ENCODE results near the gene IFTAP. TPM values are rescaled to one million over a fixed set of nuclear protein-coding genes. Genes with fewer than 3 reads are reported as not detected.

IFTAP gene
- total and polyA plus RNA-seq, 2 of the 13 experiments (the other 11 are each of a cell fraction or from before 2014, with no cell fraction given) = 11.3 to 29.4 TPM

GRCh38 chr11:36689442-36689841 is 95.1 kb downstream of the IFTAP start:
- Histone ChIP-seq H3K4me3 (replicated peaks in 1 of 3; ENCODE audit: insufficient read depth in 1 of 3, low read depth in 2 of 3, low read length in 3 of 3) (no peak overlapping the region), H4K20me1 (ENCODE audit: insufficient read depth, low read length) (no peaks in the 10 kb centered on the region), H3K79me2 (ENCODE audit: insufficient read depth, low read length) (no peaks in the 10 kb centered on the region), H3K36me3 (replicated peaks in 1 of 2; ENCODE audit: control insufficient read depth in 1 of 2, insufficient read depth in 2 of 2, low read length in 2 of 2) (no peaks in the 10 kb centered on the region), H3K4me1 (ENCODE audit: insufficient read depth, low read length) (no peaks in the 10 kb centered on the region), H2AFZ (ENCODE audit: low read length) (no peak overlapping the region), H3K9ac (ENCODE audit: insufficient read depth, low read depth, low read length) (no peak overlapping the region), H3K27ac (ENCODE audit: extremely low read length, insufficient read depth, low read length) (no peak overlapping the region), H3K4me2 (ENCODE audit: low read depth, low read length) (no peak overlapping the region), H3K9me3 (ENCODE audit: low read length) (no peaks in the 10 kb centered on the region), H3K27me3 (ENCODE audit: control insufficient read depth in 1 of 2, insufficient read depth in 2 of 2, low read length in 2 of 2) (no peaks in the 10 kb centered on the region; a peak in 1 of 5 replicates)
- CTCF ChIA-PET (ENCODE audit: low intra/inter-chr PET ratio, low total read pairs) = no interaction called here
- ATAC-seq (no peak), DNase-seq (ENCODE audit: low spot score) (no peak), FAIRE-seq (no peak)
- in situ Hi-C loops (cut with HindIII; ENCODE audit: extremely low pct_ligation_motif_present, low pct_unique_long_range_greater_than_20kb) = no loop called here
- intact Hi-C loops (cut with micrococcal nuclease; ENCODE audit: unreplicated experiment) = no loop called here
- TF ChIP-seq RAD51 (IDR thresholded peaks at IDR 0.05; ENCODE audit: borderline replicate concordance) (no peak), NR2C2 (CRISPR knock-in tag; IDR thresholded peaks at IDR 0.05; ENCODE audit: borderline replicate concordance) (no peak), AGO2 (optimal IDR thresholded peaks at IDR 0.05; ENCODE audit: low read depth, low read length) (no peak), ZHX1 (CRISPR knock-in tag; IDR thresholded peaks at IDR 0.05; ENCODE audit: low read depth) (no peak)
- POLR2A ChIA-PET = no interaction called here
- 1% methylated on average over 4 of the region's 4 CpGs for WGBS (ENCODE audit: low lambda C conversion rate)
- BruUV-seq (replicated peaks) = no TSS peak

GRCh38 chr11:36692704-36693103 is 98.4 kb downstream of the IFTAP start:
- H3K4me1 ChIP-seq (ENCODE audit: insufficient read depth, low read length) = no peaks in the 10 kb centered on the region
- H3K27ac ChIP-seq (ENCODE audit: extremely low read length, insufficient read depth, low read length) = no peak overlapping the region
- H3K9me3 ChIP-seq (ENCODE audit: low read length) = no peaks in the 10 kb centered on the region
- H3K36me3 ChIP-seq (replicated peaks in 1 of 2; ENCODE audit: control insufficient read depth in 1 of 2, insufficient read depth in 2 of 2, low read length in 2 of 2) = no peaks in the 10 kb centered on the region
- ChIA-PET POLR2A (no interaction called here), CTCF (ENCODE audit: low intra/inter-chr PET ratio, low total read pairs) (no interaction called here)
- H3K9ac ChIP-seq (ENCODE audit: insufficient read depth, low read depth, low read length) = no peak overlapping the region
- H3K79me2 ChIP-seq (ENCODE audit: insufficient read depth, low read length) = no peaks in the 10 kb centered on the region
- no peak for ATAC-seq
- H3K4me3 ChIP-seq (replicated peaks in 1 of 3; ENCODE audit: insufficient read depth in 1 of 3, low read depth in 2 of 3, low read length in 3 of 3) = no peak overlapping the region
- BruUV-seq (replicated peaks) = no TSS peak
- intact Hi-C loops (cut with micrococcal nuclease; ENCODE audit: unreplicated experiment) (no loop called here), in situ Hi-C loops (cut with HindIII; ENCODE audit: extremely low pct_ligation_motif_present, low pct_unique_long_range_greater_than_20kb) (loop anchor here (10.0 kb wide), 1 partner anchor 58 kb away; no protein-coding TSS in a partner anchor)
- no peak for FAIRE-seq
- DNase-seq (ENCODE audit: low spot score) = no peak
- H2AFZ ChIP-seq (ENCODE audit: low read length) = no peak overlapping the region
- H3K27me3 ChIP-seq (ENCODE audit: control insufficient read depth in 1 of 2, insufficient read depth in 2 of 2, low read length in 2 of 2) = peaks cover 0 to 19% of the 10 kb centered on the region in 2 experiments; a peak in 3 of 5 replicates
- no peaks in the 10 kb centered on the region for H4K20me1 ChIP-seq (ENCODE audit: insufficient read depth, low read length)
- 0% methylated on average over 1 of the region's 1 CpG for WGBS (ENCODE audit: low lambda C conversion rate)
- H3K4me2 ChIP-seq (ENCODE audit: low read depth, low read length) = no peak overlapping the region
- TF ChIP-seq GATAD2A (CRISPR knock-in tag; IDR thresholded peaks at IDR 0.05) = no peak
- TF ChIP-seq ZMYM2 (CRISPR knock-in tag; IDR thresholded peaks at IDR 0.05) = no peak
- no peak for TF ChIP-seq ZBTB49 (CRISPR knock-in tag; IDR thresholded peaks at IDR 0.05; ENCODE audit: borderline replicate concordance)
- TF ChIP-seq ZNF839 (CRISPR knock-in tag; IDR thresholded peaks at IDR 0.05; ENCODE audit: borderline replicate concordance) = no peak
- TF ChIP-seq KDM3A (CRISPR knock-in tag; IDR thresholded peaks at IDR 0.05; ENCODE audit: low read depth) = no peak
- no peak for TF ChIP-seq ZNF746 (CRISPR knock-in tag; IDR thresholded peaks at IDR 0.05)
- no peak for TF ChIP-seq STAT6 (CRISPR knock-in tag; IDR thresholded peaks at IDR 0.05; ENCODE audit: borderline replicate concordance)
- TF ChIP-seq BHLHE40 (IDR thresholded peaks at IDR 0.05; ENCODE audit: low read length) = no peak

Measured in HepG2 (cell line).